ENCODE data around the gene ARL4D.

Gene ARL4D

GRCh38 chr17:43396491-43397060 is 2.2 kb upstream of the ARL4D start:
- no peak overlapping the region for H3K4me3 ChIP-seq (ENCODE audit: low read length)

GRCh38 chr17:43399839-43400328 is 1.1 kb downstream of the ARL4D start:
- H3K4me3 ChIP-seq (ENCODE audit: low read length), result no peak overlapping the region
- TF ChIP-seq ZNF274 (IDR thresholded peaks at IDR 0.05; ENCODE audit: low read depth, low read length), result no peak

More at GRCh38 chr17:43396491-43397060, 2.2 kb upstream of the ARL4D start:
- no peak for TF ChIP-seq ZNF274 (IDR thresholded peaks at IDR 0.05; ENCODE audit: low read depth, low read length)

GRCh38 chr17:43400943-43401717 is 2.3 kb downstream of the ARL4D start:
- H3K4me3 ChIP-seq (ENCODE audit: low read length), result no peak overlapping the region
- no peak for TF ChIP-seq ZNF274 (IDR thresholded peaks at IDR 0.05; ENCODE audit: low read depth, low read length)

GRCh38 chr17:43402078-43402477 is 3.3 kb downstream of the ARL4D start:
- no peak for TF ChIP-seq ZNF274 (IDR thresholded peaks at IDR 0.05; ENCODE audit: low read depth, low read length)
- no peak overlapping the region for H3K4me3 ChIP-seq (ENCODE audit: low read length)

- no peak for TF ChIP-seq ZNF274 (IDR thresholded peaks at IDR 0.05; ENCODE audit: low read depth, low read length)
- H3K4me3 ChIP-seq (ENCODE audit: low read length), result no peak overlapping the region
These were observed 3.8 kb downstream of the ARL4D start for GRCh38 chr17:43402567-43402966.

- no peak overlapping the region for H3K4me3 ChIP-seq (ENCODE audit: low read length)
- TF ChIP-seq ZNF274 (IDR thresholded peaks at IDR 0.05; ENCODE audit: low read depth, low read length), result no peak
These were observed 5.1 kb downstream of the ARL4D start for GRCh38 chr17:43403846-43404245.

- H3K4me3 ChIP-seq (ENCODE audit: low read length), result no peak overlapping the region
- no peak for TF ChIP-seq ZNF274 (IDR thresholded peaks at IDR 0.05; ENCODE audit: low read depth, low read length)
These were observed 7.1 kb downstream of the ARL4D start for GRCh38 chr17:43405861-43406260.

- no peak for TF ChIP-seq ZNF274 (IDR thresholded peaks at IDR 0.05; ENCODE audit: low read depth, low read length)
- no peak overlapping the region for H3K4me3 ChIP-seq (ENCODE audit: low read length)
These were observed 8.2 kb downstream of the ARL4D start for GRCh38 chr17:43406676-43407645.

- no peak overlapping the region for H3K4me3 ChIP-seq (ENCODE audit: low read length)
- TF ChIP-seq ZNF274 (IDR thresholded peaks at IDR 0.05; ENCODE audit: low read depth, low read length), result no peak
These were observed 10.3 kb downstream of the ARL4D start for GRCh38 chr17:43409131-43409530.

- no peak for TF ChIP-seq ZNF274 (IDR thresholded peaks at IDR 0.05; ENCODE audit: low read depth, low read length)
- H3K4me3 ChIP-seq (ENCODE audit: low read length), result no peak overlapping the region
These were observed 12.0 kb downstream of the ARL4D start for GRCh38 chr17:43410557-43411368.

- TF ChIP-seq ZNF274 (IDR thresholded peaks at IDR 0.05; ENCODE audit: low read depth, low read length), result no peak
- no peak overlapping the region for H3K4me3 ChIP-seq (ENCODE audit: low read length)
These were observed 12.5 kb downstream of the ARL4D start for GRCh38 chr17:43411369-43411677.

GRCh38 chr17:43411749-43412148 is 13.0 kb downstream of the ARL4D start:
- no peak overlapping the region for H3K4me3 ChIP-seq (ENCODE audit: low read length)
- no peak for TF ChIP-seq ZNF274 (IDR thresholded peaks at IDR 0.05; ENCODE audit: low read depth, low read length)

- no peak for TF ChIP-seq ZNF274 (IDR thresholded peaks at IDR 0.05; ENCODE audit: low read depth, low read length)
These were observed 13.4 kb downstream of the ARL4D start for GRCh38 chr17:43412166-43412565.

More at GRCh38 chr17:43412166-43412565, 13.4 kb downstream of the ARL4D start:
- H3K4me3 ChIP-seq (ENCODE audit: low read length), result no peak overlapping the region
